DMS53 treated with DMSO at 0.1 percent for 48 hours (cell line): ENCODE measurements around the gene GDF10.

ENCODE experiments used
- DNase-seq: peaks from one replicate; lab custom pipeline; 2025; ENCODE audit not compliant: unreplicated experiment; lab: John Stamatoyannopoulos, UW

Gene GDF10

DNA sequence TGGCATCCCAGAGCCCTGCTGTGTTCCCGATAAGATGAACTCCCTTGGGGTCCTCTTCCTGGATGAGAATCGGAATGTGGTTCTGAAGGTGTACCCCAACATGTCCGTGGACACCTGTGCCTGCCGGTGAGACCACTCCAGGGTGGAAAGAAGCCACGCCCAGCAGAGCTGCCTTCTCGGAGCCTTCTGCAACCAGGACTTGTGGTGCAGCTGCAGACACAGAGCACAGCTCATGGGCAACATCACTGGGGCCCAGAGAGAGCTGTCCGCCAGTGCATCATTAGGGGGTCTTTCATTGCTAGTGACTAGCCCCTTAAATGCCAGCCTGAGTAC is 12.6 kb downstream of the GDF10 start:
- DNase-seq, result no peak

DNA sequence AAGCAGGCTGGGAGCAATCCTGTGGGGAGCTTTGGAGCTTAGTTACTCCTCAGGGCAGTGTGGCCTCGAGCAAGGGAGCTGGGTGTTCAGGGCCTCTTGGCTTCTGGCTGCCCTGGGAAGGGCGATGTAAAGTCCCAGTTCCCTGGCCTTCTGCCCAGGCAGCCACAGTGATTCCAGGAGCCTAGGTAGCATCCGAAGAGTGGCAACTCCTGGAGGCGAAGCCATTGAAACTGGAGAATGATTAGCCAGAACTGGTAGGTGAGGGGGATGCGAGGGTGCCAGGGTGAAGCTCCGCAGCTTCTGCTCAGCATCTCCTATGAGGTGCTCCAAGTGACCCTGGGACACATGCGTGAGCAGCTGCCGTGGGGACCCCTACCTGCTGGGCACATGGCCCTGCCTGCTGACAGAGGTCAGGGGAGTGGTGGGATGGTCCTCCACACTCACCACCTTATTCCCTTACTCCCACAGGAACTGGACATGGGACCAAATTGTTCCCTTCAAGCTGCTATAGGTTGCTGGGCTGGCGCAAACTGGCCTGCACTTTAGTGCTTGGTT is 14.5 kb downstream of the GDF10 start:
- no peak for DNase-seq

DNA sequence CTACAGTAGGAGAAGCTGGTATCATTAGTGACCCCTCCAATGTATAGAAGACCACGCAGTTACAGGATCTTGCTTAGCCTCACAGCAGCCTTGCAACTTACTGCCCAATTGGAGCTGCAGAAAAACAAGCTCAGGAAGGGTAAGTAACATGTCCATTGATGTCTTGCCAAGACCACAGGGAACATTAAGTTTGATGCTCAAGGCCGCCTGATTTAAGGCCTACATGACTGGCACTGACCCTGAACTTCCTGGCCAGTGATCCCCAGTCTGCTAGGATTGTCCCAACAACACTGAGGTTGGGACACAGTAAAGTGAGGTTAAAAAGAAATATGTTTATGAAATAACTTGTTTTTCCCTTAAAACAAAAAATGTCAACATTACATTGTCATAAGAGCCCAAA is 15.4 kb downstream of the GDF10 start:
- no peak for DNase-seq

DNA sequence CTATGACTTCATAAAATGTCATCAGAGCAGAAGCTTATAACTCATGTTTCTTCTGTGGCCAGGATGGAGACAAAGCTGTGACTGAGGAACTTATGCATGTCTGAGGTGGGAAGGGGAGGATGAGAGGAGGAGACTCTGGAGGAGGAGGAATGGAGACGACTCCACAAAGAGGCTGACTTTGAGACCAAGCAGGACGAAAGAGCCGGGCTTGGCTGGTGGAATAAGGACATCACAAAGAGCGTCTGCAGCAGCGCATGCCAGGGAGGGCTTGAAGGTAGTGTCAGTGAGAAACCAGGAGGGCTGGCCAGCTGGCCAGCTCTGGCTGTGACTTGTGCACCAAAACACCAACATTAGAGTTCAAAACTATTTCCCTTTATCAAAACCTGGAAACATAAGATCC is 16.1 kb downstream of the GDF10 start:
- DNase-seq, result no peak

DNA sequence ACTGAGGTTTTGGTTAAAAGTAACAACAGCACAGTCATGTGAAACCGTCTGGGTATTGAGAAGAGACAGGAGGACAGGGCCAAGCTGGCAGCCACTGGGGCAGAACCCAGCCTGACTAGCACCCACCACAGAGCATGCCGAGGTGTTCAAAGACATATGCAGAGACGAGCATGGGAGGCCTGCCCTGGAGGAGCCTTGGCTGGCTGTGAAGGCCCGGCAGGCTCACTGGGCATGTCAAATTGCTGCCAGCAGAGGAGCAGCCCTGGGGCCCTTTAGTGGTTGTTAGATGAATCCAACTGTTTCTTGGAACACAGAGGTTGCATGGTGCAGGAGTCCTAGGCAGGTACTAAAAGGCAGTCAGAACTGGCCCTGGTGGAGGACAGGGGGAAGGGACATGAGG is 17.3 kb downstream of the GDF10 start:
- DNase-seq, result no peak

DNA sequence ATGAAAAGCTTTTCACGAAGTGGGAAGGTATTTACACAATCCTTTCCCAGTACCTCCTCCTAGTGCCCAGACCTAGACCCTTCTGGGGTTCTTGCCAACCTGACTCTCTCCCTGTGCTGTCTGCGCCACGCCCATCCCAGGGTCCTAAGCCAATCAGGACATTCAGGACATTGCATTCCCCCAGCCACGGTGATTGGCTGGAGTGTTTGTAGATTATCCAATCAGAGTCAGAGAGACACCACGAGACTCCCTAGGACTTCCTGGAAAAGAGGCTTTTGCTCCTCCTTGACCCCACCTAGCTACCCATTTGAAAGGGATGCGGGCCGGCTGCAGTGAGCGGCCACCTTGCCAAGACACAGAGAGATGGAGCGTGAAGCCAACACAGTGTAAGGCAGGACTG is 18.7 kb downstream of the GDF10 start:
- no peak for DNase-seq

DNA sequence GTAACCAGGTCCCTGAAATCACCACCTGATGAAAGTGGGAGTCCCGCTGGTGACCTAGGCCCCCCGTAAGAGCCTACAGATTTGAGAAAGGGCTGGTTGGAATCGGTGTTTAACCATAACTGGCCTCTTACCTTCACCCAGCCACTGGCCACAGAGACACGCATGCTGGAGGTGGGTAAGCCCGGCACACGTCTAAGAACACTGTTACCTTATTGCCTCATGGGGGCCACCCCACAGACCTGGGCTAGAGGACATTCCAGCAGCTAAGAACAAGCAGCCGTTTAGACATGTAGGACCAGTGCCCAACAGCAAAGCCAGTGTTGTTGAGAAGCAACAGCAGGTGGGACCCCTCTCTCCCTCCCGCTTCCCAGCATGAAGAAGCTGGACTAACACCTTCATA is 19.8 kb downstream of the GDF10 start:
- DNase-seq, result no peak

GRCh38 chr10:47320812-47321211 is 20.8 kb downstream of the GDF10 start:
- DNase-seq, result no peak

DNA sequence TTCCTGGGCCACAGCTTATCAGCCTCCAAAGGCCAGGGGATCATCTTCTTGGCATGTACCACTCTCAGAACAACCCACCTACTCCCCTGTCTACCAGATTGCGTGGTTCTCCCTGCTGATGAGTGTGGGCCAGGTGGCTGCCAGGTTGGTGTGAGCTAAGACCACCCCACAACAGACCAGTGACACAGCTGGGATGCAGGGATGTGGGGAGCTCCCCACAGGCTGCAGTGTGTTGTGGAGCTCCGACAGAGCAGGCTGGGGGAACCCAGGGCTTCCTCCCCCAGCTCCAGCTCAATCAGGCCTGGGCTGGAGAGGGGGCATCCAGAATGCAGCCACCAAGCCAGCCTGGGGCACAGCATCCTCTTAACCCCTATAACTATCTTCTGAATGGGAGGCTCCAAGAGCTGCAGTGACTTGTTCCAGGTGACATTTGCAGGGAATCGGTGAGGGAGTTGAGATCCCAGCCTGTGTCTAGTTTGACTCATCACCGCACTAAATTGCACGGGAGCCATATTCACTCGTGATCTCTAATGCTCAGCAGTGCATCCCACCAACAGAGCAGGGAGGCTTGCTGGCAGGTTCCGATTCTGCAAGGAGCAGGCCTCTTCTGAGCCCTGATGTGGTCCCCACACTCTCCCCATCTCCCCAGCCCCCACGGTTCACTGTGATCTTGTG is 21.7 kb downstream of the GDF10 start:
- DNase-seq, result no peak

GRCh38 chr10:47322300-47323061 is 22.5 kb downstream of the GDF10 start, which contains the start of gene GDF2:
Gene GDF2 (plus strand): TSS chr10:47322454. CDS start chr10:47322669, 215 bp downstream.
- DNase-seq, result no peak

DNA sequence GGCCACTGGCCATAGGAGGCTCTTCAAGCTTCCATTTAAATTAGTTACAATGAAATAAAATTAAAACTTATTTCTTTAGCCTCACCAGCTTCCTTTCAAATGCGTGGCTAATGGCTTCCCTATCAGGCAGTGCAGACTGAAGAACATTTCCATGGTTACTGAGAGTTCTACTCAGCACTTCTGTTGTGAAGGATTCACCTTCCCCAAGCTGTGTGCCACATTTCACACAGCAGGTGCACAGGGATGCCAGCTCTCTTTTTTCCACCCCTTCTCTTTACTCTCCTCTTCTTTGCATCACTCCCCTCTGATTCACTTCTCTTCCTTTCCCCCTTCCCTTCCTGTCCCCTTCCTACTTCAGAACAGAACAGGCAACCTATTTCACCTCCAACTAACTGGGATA is 23.1 kb downstream of the GDF10 start:
- DNase-seq, result no peak

GRCh38 chr10:47323636-47324296 is 23.8 kb downstream of the GDF10 start:
- no peak for DNase-seq

GRCh38 chr10:47325303-47326291 is 25.6 kb downstream of the GDF10 start:
- no peak for DNase-seq

- no peak for DNase-seq
These were observed 26.4 kb downstream of the GDF10 start for GRCh38 chr10:47326306-47326926.

DNA sequence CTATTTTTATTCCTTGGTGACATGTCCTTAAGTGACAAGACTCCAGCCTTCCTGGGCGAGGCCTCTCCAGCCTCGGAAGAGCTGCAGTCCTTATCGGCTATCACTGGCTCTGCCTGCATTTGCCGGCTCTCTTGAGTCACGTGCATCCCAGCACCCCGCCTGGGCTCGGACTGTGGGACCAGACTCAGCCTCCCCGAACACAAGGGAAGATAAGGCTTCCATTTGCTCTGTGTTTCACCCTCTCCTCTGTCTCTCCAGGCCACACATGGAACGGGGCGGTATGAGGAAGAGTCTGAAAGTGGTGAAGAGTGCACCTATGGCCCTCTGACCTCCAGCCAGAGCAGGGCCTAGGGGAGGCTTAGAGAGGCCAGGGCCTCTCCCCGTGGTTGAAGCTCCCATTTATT is 26.9 kb downstream of the GDF10 start:
- DNase-seq, result no peak

DNA sequence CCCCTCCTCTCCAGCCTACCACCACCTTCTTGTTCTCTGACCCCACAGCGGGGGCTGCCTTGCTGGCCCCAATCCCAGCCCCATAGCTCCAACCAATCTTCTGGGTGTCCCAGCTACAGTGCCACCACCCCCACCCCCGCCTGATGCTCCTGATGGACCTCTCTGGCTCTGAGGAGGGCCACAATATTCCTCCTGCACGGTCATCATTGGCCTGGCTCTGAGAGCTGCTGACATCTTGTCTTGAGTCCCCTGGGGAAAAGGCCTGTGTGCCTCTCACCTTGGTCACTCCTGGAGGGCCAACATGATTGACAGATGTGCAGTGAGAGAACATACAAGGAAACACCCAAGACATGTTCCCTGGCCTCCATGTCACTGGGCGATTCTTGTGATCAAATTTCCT is 29.9 kb downstream of the GDF10 start:
- DNase-seq, result no peak

- DNase-seq, result no peak
These were observed 30.4 kb downstream of the GDF10 start for GRCh38 chr10:47330366-47330765.

DNA sequence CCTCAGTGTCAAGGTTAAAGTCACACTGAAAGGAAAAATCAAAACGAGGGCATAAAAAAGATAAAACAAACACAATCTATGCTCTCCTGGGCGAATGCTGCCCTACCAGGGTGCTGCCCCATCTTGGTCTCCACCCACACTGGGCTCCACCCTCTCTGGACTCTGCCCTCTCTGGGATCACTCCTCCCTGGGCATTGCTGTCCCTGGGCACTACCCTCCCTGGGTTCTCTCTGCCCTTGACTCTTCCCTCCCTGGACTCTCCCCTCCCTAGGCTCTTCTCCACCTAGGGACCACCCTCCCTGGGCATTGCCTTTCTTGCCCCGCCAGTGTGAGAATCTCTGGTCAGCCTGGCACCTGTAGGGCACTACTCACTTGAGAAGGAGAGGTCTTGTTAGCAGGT is 30.8 kb downstream of the GDF10 start:
- DNase-seq, result no peak

DNA sequence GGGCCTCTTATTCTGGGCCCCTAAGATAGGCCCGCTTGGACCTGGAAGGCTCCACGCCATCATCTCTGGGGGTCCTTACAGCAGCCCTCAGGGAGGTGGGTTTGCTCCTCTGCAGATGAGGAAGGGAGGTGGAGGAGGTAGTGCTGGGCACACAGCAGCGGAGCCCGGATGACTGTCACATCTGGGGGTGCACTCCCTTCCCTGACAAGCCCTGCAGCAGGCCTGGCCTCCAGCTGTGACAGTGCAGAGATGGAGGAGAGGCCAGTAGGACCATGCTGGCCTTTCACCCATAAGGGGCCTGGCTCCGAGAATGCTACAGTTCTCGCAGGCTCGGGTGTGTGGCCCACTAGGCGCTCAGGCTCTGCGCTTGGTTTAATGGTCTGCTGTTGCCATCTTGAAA is 31.5 kb downstream of the GDF10 start:
- DNase-seq, result no peak

DNA sequence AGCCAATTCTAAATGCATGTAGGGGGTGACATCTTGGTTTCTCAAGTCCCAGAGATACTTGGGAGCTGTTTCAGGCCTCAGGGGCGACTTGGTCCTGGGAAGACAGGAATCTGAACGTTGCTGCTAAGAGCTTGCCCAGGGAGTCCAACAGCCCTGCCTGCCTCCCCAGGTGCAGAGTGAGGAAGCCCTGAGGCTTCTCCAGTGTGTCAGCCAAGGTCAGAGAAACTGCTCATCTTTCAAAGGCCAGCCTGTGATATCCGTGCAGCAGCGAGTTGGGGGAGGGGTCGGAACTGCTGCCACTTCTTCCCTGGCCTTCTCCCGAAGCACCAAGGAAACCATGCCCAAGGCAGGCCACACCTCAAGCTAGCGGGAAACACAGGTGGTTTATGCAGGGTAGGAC is 32.0 kb downstream of the GDF10 start:
- DNase-seq, result no peak
